Type B pancreatic cell (in vitro differentiated cells): ENCODE measurements around the gene CCDC172. TPM values are rescaled to one million over a fixed set of nuclear protein-coding genes. Genes with fewer than 3 reads are reported as not detected.

Experiments used
- DNase-seq: peaks from one replicate; pipeline ENCODE4 v3.0.0; 2021; ENCODE audit warnings: mixed read lengths; ENCODE audit not compliant: unreplicated experiment; ENCODE audit errors: extremely low spot score
- H3K27ac Mint-ChIP-seq: 2 replicates; pipeline ENCODE4 v1.8.0; 2021; ENCODE audit warnings: mild to moderate bottlenecking, mixed read lengths
- H3K27me3 Mint-ChIP-seq: 2 replicates; pipeline ENCODE4 v1.8.0; 2021; ENCODE audit warnings: mixed read lengths
- H3K36me3 Mint-ChIP-seq: 2 replicates; pipeline ENCODE4 v1.8.0; 2021; ENCODE audit warnings: mixed read lengths
- H3K4me1 Mint-ChIP-seq: one replicate; pipeline ENCODE4 v1.8.0; 2021; ENCODE audit warnings: mixed read lengths; ENCODE audit not compliant: unreplicated experiment
- H3K4me3 Mint-ChIP-seq: 2 replicates; pipeline ENCODE4 v1.8.0; 2021; ENCODE audit warnings: mild to moderate bottlenecking, mixed read lengths
- H3K9me3 Mint-ChIP-seq: 2 replicates; pipeline ENCODE4 v1.8.0; 2021; ENCODE audit warnings: mixed read lengths
- total RNA-seq: library from RNA; stranded (reverse); gene quantifications from 2 replicates; pipeline ENCODE4 v1.2.1, GENCODE V29; 2021; ENCODE audit warnings: low replicate concordance
- TF ChIP-seq, protein P1 (sequence below): fragments of 200-600 bp; sonication (generic); conservative IDR thresholded peaks from 2 replicates; pipeline ENCODE4 v1.5.0; 2021; ENCODE audit warnings: antibody characterized with exemption, mild to moderate bottlenecking

The CCDC172 gene
- total RNA-seq, 1 donor from 2014 or later: not detected

DNA sequence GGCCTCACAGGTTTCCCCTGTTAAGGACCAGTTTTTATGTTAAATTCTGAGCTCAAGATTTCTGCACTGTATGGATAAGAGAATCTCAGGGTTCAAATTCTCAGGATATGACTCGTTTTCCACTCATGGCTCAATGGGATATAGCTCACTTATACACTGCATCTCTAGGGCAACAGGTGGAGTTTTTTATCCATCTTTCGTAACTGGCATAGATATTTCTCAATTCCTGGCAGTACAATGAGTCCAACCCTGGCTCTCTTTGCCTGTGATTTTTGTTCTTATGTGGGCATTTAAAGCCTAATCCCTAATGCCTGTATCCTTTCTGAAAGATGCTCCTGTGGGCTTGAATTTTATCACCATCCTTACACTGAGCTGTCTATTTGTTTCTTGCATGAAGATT, 7.6 kb downstream of the CCDC172 start:
- Mint-ChIP-seq H3K27ac (no peak overlapping the region), H3K4me3 (no peak overlapping the region), H3K36me3 (no peaks in the 10 kb centered on the region), H3K9me3 (no peaks in the 10 kb centered on the region), H3K27me3 (peaks cover 5% of the 10 kb centered on the region), H3K4me1 (no peaks in the 10 kb centered on the region)
- no peak for DNase-seq
- TF ChIP-seq, protein P1, sequence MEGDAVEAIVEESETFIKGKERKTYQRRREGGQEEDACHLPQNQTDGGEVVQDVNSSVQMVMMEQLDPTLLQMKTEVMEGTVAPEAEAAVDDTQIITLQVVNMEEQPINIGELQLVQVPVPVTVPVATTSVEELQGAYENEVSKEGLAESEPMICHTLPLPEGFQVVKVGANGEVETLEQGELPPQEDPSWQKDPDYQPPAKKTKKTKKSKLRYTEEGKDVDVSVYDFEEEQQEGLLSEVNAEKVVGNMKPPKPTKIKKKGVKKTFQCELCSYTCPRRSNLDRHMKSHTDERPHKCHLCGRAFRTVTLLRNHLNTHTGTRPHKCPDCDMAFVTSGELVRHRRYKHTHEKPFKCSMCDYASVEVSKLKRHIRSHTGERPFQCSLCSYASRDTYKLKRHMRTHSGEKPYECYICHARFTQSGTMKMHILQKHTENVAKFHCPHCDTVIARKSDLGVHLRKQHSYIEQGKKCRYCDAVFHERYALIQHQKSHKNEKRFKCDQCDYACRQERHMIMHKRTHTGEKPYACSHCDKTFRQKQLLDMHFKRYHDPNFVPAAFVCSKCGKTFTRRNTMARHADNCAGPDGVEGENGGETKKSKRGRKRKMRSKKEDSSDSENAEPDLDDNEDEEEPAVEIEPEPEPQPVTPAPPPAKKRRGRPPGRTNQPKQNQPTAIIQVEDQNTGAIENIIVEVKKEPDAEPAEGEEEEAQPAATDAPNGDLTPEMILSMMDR: no peak

DNA sequence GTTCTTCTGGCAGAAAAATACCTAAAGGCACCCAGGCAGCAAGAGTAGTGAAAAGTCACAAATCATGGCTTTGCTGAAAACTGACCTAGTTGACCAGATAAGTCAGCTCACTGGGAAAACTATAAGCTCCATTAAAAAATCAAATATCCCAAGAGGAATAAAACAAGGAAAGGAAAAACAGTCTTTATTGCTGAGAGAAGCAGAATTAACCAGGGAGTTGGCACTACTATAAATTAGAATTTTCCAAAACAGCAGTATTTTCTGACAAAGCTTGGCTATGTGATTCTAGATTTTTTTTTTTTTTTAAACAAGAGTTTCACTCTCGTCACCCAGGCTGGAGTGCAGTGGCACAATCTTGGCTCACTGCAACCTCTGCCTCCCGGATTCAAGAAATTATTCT, 12.6 kb downstream of the CCDC172 start:
- DNase-seq: no peak
- TF ChIP-seq, protein P1: no peak
- no peaks in the 10 kb centered on the region for H3K4me1 Mint-ChIP-seq
- no peak overlapping the region for H3K4me3 Mint-ChIP-seq
- H3K36me3 Mint-ChIP-seq: no peaks in the 10 kb centered on the region
- H3K27me3 Mint-ChIP-seq: peaks cover 10% of the 10 kb centered on the region
- H3K27ac Mint-ChIP-seq: no peak overlapping the region
- H3K9me3 Mint-ChIP-seq: no peaks in the 10 kb centered on the region

DNA sequence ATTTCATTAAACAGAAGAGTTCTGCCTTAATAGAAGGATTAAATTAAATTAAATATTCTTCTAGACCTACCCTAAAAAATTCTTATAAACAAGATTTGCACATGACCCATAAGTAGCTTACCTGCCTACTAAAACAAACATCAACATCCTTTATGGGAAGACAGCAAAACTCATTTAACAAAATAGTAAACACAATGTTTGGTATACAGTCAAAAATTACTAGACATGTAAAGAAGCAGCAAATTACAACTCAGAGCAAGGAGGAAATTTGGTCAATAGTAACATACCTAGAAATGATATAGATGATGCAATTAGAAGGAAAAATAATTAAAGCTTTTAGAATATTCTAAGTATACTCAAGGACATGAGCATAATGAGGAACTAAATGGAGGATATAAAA, 27.9 kb downstream of the CCDC172 start:
- Mint-ChIP-seq H3K27ac (no peak overlapping the region), H3K27me3 (peaks cover 3% of the 10 kb centered on the region), H3K9me3 (no peaks in the 10 kb centered on the region), H3K4me1 (no peaks in the 10 kb centered on the region), H3K4me3 (no peak overlapping the region), H3K36me3 (no peaks in the 10 kb centered on the region)
- DNase-seq: no peak
- TF ChIP-seq, protein P1: no peak

DNA sequence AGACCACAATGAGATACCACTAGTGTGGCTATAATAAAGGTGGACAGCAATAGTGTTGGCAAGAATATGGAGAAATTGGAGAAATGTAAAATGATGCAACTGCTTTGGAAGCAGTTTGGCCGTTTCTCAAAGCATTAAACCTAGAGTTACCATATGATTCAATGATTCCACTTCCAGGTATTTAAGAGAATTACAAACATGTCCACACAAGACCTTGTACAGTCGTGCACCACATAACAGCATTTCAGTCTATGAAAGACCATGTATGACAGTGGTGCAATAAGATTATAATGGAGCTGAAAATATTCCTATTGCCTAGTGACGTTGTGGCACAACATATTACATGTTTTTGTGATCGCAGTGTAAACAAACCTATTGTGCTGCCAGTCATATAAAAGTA, 29.6 kb downstream of the CCDC172 start:
- H3K9me3 Mint-ChIP-seq: no peaks in the 10 kb centered on the region
- H3K4me3 Mint-ChIP-seq: no peak overlapping the region
- peaks cover 3% of the 10 kb centered on the region for H3K27me3 Mint-ChIP-seq
- no peak overlapping the region for H3K27ac Mint-ChIP-seq
- H3K36me3 Mint-ChIP-seq: no peaks in the 10 kb centered on the region
- TF ChIP-seq, protein P1: no peak
- H3K4me1 Mint-ChIP-seq: no peaks in the 10 kb centered on the region
- no peak for DNase-seq

DNA sequence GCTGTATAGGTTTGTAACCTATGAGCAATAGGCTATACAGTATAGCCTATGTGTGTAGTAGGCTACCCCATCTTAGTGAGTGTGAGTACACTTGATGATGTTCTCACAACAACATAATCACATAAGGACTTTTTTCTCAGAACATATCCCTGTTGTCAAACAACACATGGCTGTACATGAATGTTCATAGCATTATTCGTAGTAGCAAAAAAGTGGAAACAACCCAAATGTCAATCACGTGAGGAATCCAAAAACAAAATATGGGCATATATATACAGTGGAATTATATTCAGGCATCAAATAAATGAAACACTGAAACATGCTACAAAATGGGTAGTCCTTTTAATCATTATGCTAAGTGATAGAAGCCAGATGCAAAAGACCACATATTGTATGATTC, 31.1 kb downstream of the CCDC172 start:
- Mint-ChIP-seq H3K27me3 (peaks cover 3% of the 10 kb centered on the region), H3K36me3 (no peaks in the 10 kb centered on the region), H3K4me1 (no peaks in the 10 kb centered on the region), H3K9me3 (no peaks in the 10 kb centered on the region), H3K4me3 (no peak overlapping the region), H3K27ac (no peak overlapping the region)
- TF ChIP-seq, protein P1: no peak
- DNase-seq: no peak

DNA sequence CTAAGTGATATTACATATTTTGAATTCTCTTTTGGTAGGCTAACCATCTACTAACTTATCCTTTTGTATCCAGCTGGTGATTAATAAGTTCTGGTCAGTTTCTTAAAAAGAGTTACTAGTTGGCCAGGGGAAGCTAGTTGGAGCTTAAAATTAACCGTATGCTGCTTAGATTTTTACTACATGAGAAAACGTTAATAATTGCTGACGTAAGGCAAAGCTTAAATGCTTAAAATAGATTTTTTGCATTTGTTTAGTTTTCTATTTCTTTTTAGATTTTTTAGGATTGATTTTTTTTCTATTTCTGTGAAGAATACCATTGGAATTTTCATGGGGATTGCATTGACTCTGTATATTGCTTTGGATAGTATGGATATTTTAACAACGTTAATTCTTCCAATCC, 32.6 kb downstream of the CCDC172 start:
- no peak for DNase-seq
- peaks cover 3% of the 10 kb centered on the region for H3K27me3 Mint-ChIP-seq
- H3K36me3 Mint-ChIP-seq: no peaks in the 10 kb centered on the region
- no peaks in the 10 kb centered on the region for H3K9me3 Mint-ChIP-seq
- no peaks in the 10 kb centered on the region for H3K4me1 Mint-ChIP-seq
- TF ChIP-seq, protein P1: no peak
- H3K4me3 Mint-ChIP-seq: no peak overlapping the region
- H3K27ac Mint-ChIP-seq: no peak overlapping the region
